ENCODE data around the gene ZNF391.

ZNF391 gene

DNA sequence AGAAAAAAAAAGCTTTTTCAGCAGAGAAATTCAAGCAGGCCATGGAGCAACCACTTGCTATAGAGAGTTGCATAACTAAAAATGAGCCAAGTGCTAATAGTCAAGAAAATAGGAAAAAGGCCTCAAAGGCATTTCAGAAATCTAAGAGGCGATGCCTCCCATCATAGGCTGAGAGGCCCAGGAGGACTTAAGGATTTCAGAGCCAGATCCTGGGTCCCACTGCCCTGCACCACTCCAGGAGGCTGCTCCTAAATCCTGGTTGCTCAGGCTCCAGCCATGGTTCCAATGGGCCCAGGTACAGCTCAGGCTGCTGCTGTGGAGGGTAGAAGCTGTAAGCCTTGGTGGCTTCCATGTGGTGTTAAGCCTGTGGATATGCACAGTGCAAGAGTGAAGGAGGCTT, 5.5 kb downstream of the ZNF391 start:
- TF ChIP-seq, protein P1, sequence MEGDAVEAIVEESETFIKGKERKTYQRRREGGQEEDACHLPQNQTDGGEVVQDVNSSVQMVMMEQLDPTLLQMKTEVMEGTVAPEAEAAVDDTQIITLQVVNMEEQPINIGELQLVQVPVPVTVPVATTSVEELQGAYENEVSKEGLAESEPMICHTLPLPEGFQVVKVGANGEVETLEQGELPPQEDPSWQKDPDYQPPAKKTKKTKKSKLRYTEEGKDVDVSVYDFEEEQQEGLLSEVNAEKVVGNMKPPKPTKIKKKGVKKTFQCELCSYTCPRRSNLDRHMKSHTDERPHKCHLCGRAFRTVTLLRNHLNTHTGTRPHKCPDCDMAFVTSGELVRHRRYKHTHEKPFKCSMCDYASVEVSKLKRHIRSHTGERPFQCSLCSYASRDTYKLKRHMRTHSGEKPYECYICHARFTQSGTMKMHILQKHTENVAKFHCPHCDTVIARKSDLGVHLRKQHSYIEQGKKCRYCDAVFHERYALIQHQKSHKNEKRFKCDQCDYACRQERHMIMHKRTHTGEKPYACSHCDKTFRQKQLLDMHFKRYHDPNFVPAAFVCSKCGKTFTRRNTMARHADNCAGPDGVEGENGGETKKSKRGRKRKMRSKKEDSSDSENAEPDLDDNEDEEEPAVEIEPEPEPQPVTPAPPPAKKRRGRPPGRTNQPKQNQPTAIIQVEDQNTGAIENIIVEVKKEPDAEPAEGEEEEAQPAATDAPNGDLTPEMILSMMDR (IDR thresholded peaks at IDR 0.05; ENCODE audit: control extremely low read depth, extremely low read depth, low read depth, missing control alignments) = no peak
- ChIA-PET POLR2A (no interaction called here), CTCF (interaction anchor here (1.0 kb wide), 1 partner anchor 9 kb away, joined by 3 read pairs; no protein-coding TSS in a partner anchor)
- DNase-seq (ENCODE audit: extremely low spot score) = no peak

DNA sequence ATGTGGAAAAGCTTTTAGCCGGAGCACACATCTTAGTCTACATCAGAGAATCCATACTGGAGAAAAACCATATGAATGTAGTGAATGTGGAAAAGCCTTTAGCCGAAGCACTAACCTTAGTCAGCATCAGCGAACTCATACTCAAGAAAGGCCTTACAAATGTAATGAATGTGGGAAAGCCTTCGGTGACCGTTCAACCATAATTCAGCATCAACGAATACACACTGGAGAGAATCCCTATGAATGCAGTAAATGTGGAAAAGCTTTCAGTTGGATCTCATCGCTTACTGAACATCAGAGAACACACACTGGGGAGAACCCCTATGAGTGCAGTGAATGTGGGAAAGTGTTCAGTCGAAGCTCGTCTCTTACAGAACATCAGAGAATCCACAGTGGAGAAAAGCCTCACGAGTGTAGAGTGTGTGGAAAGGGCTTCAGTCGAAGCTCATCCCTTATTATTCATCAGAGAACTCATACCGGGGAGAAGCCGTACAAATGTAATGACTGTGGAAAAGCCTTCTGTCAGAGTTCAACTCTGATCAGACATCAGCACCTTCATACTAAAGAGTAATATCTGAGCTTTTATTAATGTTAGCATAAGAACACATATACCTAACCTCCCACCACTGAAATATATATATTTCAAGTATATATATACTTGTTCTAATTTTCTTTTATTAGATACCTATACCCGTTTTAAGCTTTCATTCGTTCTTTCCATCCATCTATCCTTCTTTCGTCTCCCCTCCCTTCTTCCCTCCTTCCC, 12.5 kb downstream of the ZNF391 start:
- TF ChIP-seq, protein P1 (IDR thresholded peaks at IDR 0.05; ENCODE audit: control extremely low read depth, extremely low read depth, low read depth, missing control alignments) = no peak
- ChIA-PET POLR2A (no interaction called here), CTCF (interaction anchor here (1.4 kb wide), 1 partner anchor 9 kb away, joined by 3 read pairs; no protein-coding TSS in a partner anchor)
- DNase-seq (ENCODE audit: extremely low spot score) = no peak

DNA sequence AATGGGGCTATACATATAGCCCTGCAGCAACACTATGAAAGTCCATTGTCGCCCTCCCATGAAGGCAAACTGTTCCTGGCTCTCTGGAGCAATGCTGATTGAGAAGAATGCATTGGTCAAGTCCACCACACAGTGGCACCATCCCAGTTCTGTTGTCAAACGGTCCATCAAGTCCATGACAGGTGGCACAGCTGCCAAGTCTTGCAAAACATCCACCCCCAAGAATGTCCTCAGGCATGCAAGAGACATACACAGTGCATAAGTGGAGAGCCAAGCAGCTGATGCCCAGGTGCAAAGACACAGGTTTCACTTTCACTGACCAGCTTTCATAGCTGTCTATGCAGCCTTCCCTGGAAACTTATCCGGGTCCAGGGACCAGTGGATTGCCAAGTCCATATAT, 17.5 kb downstream of the ZNF391 start:
- TF ChIP-seq, protein P1 (IDR thresholded peaks at IDR 0.05; ENCODE audit: control extremely low read depth, extremely low read depth, low read depth, missing control alignments) = no peak
- ChIA-PET CTCF (no interaction called here), POLR2A (no interaction called here)
- DNase-seq (ENCODE audit: extremely low spot score) = no peak

DNA sequence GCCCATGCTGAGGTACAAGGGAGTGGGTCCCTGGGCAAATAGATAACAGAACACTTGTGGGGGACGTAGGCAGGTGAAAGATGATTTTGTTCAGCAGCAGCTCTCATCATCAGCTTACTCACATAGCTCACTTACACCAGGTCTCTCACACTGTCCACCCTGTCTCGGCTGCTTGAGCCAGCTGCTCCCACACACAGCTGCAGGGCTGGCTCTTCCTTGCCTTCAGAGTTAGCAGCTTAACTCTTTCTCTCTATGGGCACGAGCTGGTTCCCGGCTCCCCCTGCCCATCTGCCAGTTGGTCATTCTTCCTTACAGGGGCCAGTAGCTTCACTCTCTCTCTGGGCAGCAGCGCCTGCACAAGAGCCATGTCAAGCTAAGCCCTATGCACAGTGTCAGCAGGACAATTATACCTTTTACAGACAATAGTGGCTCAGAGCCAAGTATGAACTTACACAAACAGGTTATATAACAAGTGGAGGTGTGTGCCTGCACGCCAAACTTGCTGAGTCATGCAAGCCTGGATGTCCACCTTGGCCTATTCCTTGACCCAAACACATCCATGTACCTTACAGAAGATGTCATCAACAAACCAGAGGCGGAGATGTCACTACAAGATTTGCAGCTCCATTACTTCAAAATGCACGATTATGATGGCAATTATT, 18.7 kb downstream of the ZNF391 start:
- ChIA-PET CTCF (interaction anchor here (0.7 kb wide), 1 partner anchor 22 kb away, joined by 3 read pairs; no protein-coding TSS in a partner anchor), POLR2A (no interaction called here)
- TF ChIP-seq, protein P1 (IDR thresholded peaks at IDR 0.05; ENCODE audit: control extremely low read depth, extremely low read depth, low read depth, missing control alignments) = no peak
- DNase-seq (ENCODE audit: extremely low spot score) = no peak

DNA sequence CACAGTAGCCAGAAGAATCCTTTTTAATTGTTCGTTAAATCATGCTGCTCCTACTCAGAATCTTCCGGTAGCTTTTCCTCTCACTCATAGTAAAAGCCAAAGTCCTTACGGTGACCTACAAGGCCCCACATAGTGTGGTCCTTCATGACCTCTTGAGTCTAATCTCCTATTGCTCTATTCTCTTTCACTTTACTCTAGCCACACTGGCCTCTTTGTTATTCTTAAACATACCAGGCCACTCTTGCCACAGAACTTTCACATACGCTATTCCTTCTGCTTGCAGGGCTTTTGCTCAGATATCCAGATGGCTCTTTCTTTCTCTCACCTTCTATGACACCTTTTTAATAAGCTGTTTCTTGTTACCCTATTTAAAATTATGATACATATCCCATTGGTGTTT, 25.7 kb downstream of the ZNF391 start:
- DNase-seq (ENCODE audit: extremely low spot score) = no peak
- ChIA-PET POLR2A (no interaction called here), CTCF (no interaction called here)
- TF ChIP-seq, protein P1 (IDR thresholded peaks at IDR 0.05; ENCODE audit: control extremely low read depth, extremely low read depth, low read depth, missing control alignments) = no peak

DNA sequence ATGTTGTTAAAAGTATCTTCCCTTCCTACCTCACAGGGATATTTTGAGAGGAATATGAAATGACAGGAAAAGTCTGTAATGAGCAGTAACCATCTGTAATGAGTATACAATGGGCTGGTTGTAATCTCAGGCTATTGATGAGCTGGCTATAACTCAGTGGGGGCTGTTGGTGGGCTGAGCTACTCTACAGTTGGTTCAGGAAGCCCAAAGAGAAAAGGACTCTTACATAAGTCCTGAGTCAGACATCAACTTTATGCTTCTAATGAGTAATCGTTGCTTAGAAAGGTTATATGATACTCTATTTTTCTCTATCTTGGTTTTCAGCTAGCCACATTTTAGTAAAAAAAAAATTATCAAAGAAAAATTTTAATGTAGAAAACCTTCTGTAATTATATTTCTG, 26.4 kb downstream of the ZNF391 start:
- CTCF ChIA-PET = no interaction called here
- POLR2A ChIA-PET = no interaction called here
- TF ChIP-seq, protein P1 (IDR thresholded peaks at IDR 0.05; ENCODE audit: control extremely low read depth, extremely low read depth, low read depth, missing control alignments) = no peak
- DNase-seq (ENCODE audit: extremely low spot score) = no peak

Data from GM10248 (cell line).